WTC11 (cell line): ENCODE data around the gene CPT1C. TPM values are rescaled to one million over a fixed set of nuclear protein-coding genes. Genes with fewer than 3 reads are reported as not detected.
A peak's percentile ranks its signal among the peaks of the same experiment; 100 is the strongest.

ENCODE experiments used
- ATAC-seq: fragments of 200-7000 bp; cut with Tn5 transposase; 2 replicates; pipeline ENCODE4 v1.10.0; 2021; ENCODE audit warnings: mild to moderate bottlenecking, moderate library complexity
- CTCF ChIA-PET: fragments of 300-600 bp; sonication (Branson Sonifier 250); formaldehyde crosslinking; loops from one replicate; lab custom pipeline; 2021; ENCODE audit warnings: antibody characterized with exemption; lab: Charles Lee
- POLR2A ChIA-PET: fragments of 350-600 bp; sonication (Branson Sonifier 250); formaldehyde crosslinking; loops from one replicate; lab custom pipeline; 2021; ENCODE audit warnings: antibody characterized with exemption; lab: Charles Lee
- DNase-seq: peaks from one replicate; pipeline ENCODE4 v3.0.0; 2021; ENCODE audit warnings: low spot score
- H3K27ac Mint-ChIP-seq: 2 replicates; pipeline ENCODE4 v1.8.0; 2021; ENCODE audit warnings: mixed read lengths
- H3K27me3 Mint-ChIP-seq: 2 replicates; pipeline ENCODE4 v1.8.0; 2021; ENCODE audit warnings: low read depth, mild to moderate bottlenecking, moderate library complexity, mixed read lengths
- H3K36me3 Mint-ChIP-seq: 2 replicates; pipeline ENCODE4 v1.8.0; 2021; ENCODE audit warnings: mixed read lengths
- H3K4me1 Mint-ChIP-seq: 2 replicates; pipeline ENCODE4 v1.8.0; 2022; ENCODE audit warnings: mixed read lengths
- H3K4me3 Mint-ChIP-seq: 2 replicates; pipeline ENCODE4 v1.8.0; 2021; ENCODE audit warnings: mild to moderate bottlenecking, moderate library complexity, mixed read lengths
- H3K9me3 Mint-ChIP-seq: 2 replicates; pipeline ENCODE4 v1.8.0; 2021; ENCODE audit warnings: mixed read lengths
- CBFB ChIP-seq: sonication (generic); formaldehyde crosslinking; IDR thresholded peaks from 2 replicates; pipeline ENCODE4 v1.8.1; 2022; ENCODE audit warnings: mild to moderate bottlenecking, low read depth, missing genetic modification reagents
- EMX1 ChIP-seq: fragments of 250-450 bp; sonication (Bioruptor Pico); IDR thresholded peaks from 2 replicates; pipeline ENCODE4 v1.8.0; 2021; ENCODE audit warnings: mild to moderate bottlenecking
- ETV6 ChIP-seq: sonication (generic); formaldehyde crosslinking; IDR thresholded peaks from 2 replicates; pipeline ENCODE4 v1.8.1; 2022; ENCODE audit warnings: mild to moderate bottlenecking, missing genetic modification reagents
- FOXK1 ChIP-seq: sonication (generic); formaldehyde crosslinking; IDR thresholded peaks from 2 replicates; pipeline ENCODE4 v1.8.0; 2022; ENCODE audit warnings: mild to moderate bottlenecking, moderate library complexity, missing genetic modification reagents
- GTF2I ChIP-seq: fragments of 250-450 bp; sonication (Bioruptor Pico); conservative IDR thresholded peaks from 2 replicates; pipeline ENCODE4 v1.4.0; 2021; ENCODE audit warnings: mild to moderate bottlenecking
- JUN ChIP-seq: sonication (generic); formaldehyde crosslinking; IDR thresholded peaks from 2 replicates; pipeline ENCODE4 v1.8.0; 2023; ENCODE audit warnings: mild to moderate bottlenecking, missing genetic modification reagents
- PRRX2 ChIP-seq: fragments of 250-450 bp; sonication (Bioruptor Pico); IDR thresholded peaks from 2 replicates; pipeline ENCODE4 v1.8.0; 2021; ENCODE audit warnings: mild to moderate bottlenecking
- RORB ChIP-seq: fragments of 250-450 bp; sonication (Bioruptor Pico); IDR thresholded peaks from 2 replicates; pipeline ENCODE4 v1.9.0; 2021; ENCODE audit warnings: mild to moderate bottlenecking
- SMAD4 ChIP-seq: sonication (generic); formaldehyde crosslinking; IDR thresholded peaks from 2 replicates; pipeline ENCODE4 v1.8.0; 2022; ENCODE audit warnings: mild to moderate bottlenecking, missing genetic modification reagents
- SP1 ChIP-seq: sonication (generic); formaldehyde crosslinking; conservative IDR thresholded peaks from 2 replicates; pipeline ENCODE4 v1.8.1; 2022; ENCODE audit warnings: missing genetic modification reagents
- TEAD1 ChIP-seq: sonication (generic); formaldehyde crosslinking; IDR thresholded peaks from 2 replicates; pipeline ENCODE4 v1.8.0; 2022; ENCODE audit warnings: mild to moderate bottlenecking, missing genetic modification reagents
- TP53 ChIP-seq: sonication (generic); formaldehyde crosslinking; IDR thresholded peaks from 2 replicates; pipeline ENCODE4 v1.8.1; 2023; ENCODE audit warnings: mild to moderate bottlenecking, missing genetic modification reagents
- ZNF121 ChIP-seq: sonication (generic); formaldehyde crosslinking; IDR thresholded peaks from 2 replicates; pipeline ENCODE4 v1.8.0; 2023; ENCODE audit warnings: missing genetic modification reagents
- ZNF138 ChIP-seq: sonication (generic); formaldehyde crosslinking; conservative IDR thresholded peaks from 2 replicates; pipeline ENCODE4 v1.8.1; 2022; ENCODE audit warnings: mild to moderate bottlenecking, moderate library complexity, missing genetic modification reagents
- ZNF416 ChIP-seq: fragments of 250-450 bp; sonication (Bioruptor Pico); IDR thresholded peaks from 2 replicates; pipeline ENCODE4 v1.9.0; 2021; ENCODE audit warnings: mild to moderate bottlenecking, inconsistent platforms
- total RNA-seq: library from RNA; stranded (reverse); gene quantifications from 3 replicates; pipeline ENCODE4 v1.2.3, GENCODE V29; 2021
- TF ChIP-seq, protein P1 (sequence below): sonication (generic); formaldehyde crosslinking; IDR thresholded peaks from 2 replicates; pipeline ENCODE4 v1.8.0; 2023; ENCODE audit warnings: missing genetic modification reagents
- TF ChIP-seq, protein P2 (sequence below): sonication (generic); formaldehyde crosslinking; IDR thresholded peaks from 2 replicates; pipeline ENCODE4 v1.8.0; 2022; ENCODE audit warnings: mild to moderate bottlenecking, missing genetic modification reagents
- TF ChIP-seq, protein P3 (sequence below): fragments of 250-450 bp; sonication (Bioruptor Pico); IDR thresholded peaks from 2 replicates; pipeline ENCODE4 v1.9.0; 2021; ENCODE audit warnings: moderate library complexity, mild to moderate bottlenecking, inconsistent platforms, borderline replicate concordance
- TF ChIP-seq, protein P4 (sequence below): sonication (generic); formaldehyde crosslinking; IDR thresholded peaks from 2 replicates; pipeline ENCODE4 v1.8.0; 2023; ENCODE audit warnings: mild to moderate bottlenecking, missing genetic modification reagents
- TF ChIP-seq, protein P5 (sequence below): sonication (generic); formaldehyde crosslinking; IDR thresholded peaks from 2 replicates; pipeline ENCODE4 v1.8.0; 2022; ENCODE audit warnings: mild to moderate bottlenecking, missing genetic modification reagents
- TF ChIP-seq, protein P6 (sequence below): sonication (generic); formaldehyde crosslinking; conservative IDR thresholded peaks from 2 replicates; pipeline ENCODE4 v1.8.1; 2023; ENCODE audit warnings: mild to moderate bottlenecking, low read depth, missing genetic modification reagents, moderate library complexity
- TF ChIP-seq, protein P7 (sequence below): sonication (generic); formaldehyde crosslinking; IDR thresholded peaks from 2 replicates; pipeline ENCODE4 v1.8.1; 2023; ENCODE audit warnings: mild to moderate bottlenecking, missing genetic modification reagents, moderate library complexity
- TF ChIP-seq, protein P8 (sequence below): fragments of 250-450 bp; sonication (Bioruptor Pico); IDR thresholded peaks from 2 replicates; pipeline ENCODE4 v1.9.0; 2021; ENCODE audit warnings: mild to moderate bottlenecking, borderline replicate concordance

The CPT1C gene
- total RNA-seq, 1 experiment from 2014 or later = 74.6 TPM

DNA sequence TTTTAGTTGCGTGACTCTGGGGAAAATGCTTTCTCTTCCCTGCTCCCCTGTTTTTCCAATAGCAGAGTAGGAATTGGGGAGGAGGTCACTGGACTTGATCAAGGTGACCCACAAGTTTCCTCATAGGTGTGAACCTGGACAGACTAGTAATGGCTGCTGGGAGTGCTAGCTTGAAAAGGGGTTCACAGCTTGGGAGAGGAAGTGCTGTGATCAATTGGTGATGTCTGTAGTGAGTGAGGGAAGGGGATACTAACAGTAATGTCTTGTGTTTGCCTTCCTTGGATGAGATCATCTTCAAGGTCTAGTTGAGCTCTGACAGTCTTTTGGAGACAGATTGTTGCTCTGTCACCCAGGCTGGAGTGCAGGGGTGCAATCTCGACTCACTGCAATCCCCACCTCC is 23.4 kb upstream of the CPT1C start (continued):
- TF ChIP-seq TP53 (CRISPR knock-in tag) (no peak), ZNF138 (no peak), SMAD4 (no peak), GTF2I (CRISPR knock-in tag) (no peak)
- TF ChIP-seq, protein P1, sequence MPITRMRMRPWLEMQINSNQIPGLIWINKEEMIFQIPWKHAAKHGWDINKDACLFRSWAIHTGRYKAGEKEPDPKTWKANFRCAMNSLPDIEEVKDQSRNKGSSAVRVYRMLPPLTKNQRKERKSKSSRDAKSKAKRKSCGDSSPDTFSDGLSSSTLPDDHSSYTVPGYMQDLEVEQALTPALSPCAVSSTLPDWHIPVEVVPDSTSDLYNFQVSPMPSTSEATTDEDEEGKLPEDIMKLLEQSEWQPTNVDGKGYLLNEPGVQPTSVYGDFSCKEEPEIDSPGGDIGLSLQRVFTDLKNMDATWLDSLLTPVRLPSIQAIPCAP = no peak
- TF ChIP-seq, protein P2, sequence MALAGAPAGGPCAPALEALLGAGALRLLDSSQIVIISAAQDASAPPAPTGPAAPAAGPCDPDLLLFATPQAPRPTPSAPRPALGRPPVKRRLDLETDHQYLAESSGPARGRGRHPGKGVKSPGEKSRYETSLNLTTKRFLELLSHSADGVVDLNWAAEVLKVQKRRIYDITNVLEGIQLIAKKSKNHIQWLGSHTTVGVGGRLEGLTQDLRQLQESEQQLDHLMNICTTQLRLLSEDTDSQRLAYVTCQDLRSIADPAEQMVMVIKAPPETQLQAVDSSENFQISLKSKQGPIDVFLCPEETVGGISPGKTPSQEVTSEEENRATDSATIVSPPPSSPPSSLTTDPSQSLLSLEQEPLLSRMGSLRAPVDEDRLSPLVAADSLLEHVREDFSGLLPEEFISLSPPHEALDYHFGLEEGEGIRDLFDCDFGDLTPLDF (CRISPR knock-in tag) = no peak

DNA sequence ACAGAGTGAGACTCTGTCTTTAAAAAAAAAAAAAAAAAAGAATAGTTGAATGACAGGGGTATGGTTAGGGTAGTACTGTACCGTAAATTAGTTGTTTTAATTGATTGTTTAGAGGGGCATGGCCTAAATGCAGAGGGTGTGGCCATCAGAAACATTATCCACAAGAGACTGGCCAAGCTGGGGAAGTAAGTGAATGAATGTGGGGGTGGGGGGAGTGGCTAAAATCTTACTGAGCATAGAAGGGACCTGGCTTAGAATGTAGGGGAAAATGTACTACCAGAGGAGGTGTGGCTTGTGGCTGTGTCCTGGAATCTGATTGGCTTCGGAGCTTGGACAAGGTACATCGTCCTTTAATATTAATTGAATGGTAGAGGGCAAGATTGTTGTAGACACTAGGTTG is 21.4 kb upstream of the CPT1C start:
- DNase-seq = no peak
- ChIA-PET POLR2A (no interaction called here), CTCF (interaction anchor here (0.9 to 10.7 kb wide), 2 partner anchors 11 to 28 kb away, joined by 5 to 108 read pairs; partner anchors contain the start of genes RRAS and SCAF1)
- no peaks in the 10 kb centered on the region for H3K9me3 Mint-ChIP-seq
- no peak overlapping the region for H3K4me3 Mint-ChIP-seq
- H3K4me1 Mint-ChIP-seq = peaks cover 15% of the 10 kb centered on the region
- peak overlapping the region; percentile 81 for H3K27ac Mint-ChIP-seq
- no peak for ATAC-seq
- no peaks in the 10 kb centered on the region; the same call in 1 of the 2 replicates for H3K27me3 Mint-ChIP-seq
- peaks cover 27% of the 10 kb centered on the region for H3K36me3 Mint-ChIP-seq
- TF ChIP-seq TEAD1 = no peak
- TF ChIP-seq, protein P3, sequence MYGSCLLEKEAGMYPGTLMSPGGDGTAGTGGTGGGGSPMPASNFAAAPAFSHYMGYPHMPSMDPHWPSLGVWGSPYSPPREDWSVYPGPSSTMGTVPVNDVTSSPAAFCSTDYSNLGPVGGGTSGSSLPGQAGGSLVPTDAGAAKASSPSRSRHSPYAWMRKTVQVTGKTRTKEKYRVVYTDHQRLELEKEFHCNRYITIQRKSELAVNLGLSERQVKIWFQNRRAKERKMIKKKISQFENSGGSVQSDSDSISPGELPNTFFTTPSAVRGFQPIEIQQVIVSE (CRISPR knock-in tag) = no peak
- TF ChIP-seq, protein P4, sequence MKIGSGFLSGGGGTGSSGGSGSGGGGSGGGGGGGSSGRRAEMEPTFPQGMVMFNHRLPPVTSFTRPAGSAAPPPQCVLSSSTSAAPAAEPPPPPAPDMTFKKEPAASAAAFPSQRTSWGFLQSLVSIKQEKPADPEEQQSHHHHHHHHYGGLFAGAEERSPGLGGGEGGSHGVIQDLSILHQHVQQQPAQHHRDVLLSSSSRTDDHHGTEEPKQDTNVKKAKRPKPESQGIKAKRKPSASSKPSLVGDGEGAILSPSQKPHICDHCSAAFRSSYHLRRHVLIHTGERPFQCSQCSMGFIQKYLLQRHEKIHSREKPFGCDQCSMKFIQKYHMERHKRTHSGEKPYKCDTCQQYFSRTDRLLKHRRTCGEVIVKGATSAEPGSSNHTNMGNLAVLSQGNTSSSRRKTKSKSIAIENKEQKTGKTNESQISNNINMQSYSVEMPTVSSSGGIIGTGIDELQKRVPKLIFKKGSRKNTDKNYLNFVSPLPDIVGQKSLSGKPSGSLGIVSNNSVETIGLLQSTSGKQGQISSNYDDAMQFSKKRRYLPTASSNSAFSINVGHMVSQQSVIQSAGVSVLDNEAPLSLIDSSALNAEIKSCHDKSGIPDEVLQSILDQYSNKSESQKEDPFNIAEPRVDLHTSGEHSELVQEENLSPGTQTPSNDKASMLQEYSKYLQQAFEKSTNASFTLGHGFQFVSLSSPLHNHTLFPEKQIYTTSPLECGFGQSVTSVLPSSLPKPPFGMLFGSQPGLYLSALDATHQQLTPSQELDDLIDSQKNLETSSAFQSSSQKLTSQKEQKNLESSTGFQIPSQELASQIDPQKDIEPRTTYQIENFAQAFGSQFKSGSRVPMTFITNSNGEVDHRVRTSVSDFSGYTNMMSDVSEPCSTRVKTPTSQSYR (CRISPR knock-in tag) = no peak
- TF ChIP-seq, protein P5, sequence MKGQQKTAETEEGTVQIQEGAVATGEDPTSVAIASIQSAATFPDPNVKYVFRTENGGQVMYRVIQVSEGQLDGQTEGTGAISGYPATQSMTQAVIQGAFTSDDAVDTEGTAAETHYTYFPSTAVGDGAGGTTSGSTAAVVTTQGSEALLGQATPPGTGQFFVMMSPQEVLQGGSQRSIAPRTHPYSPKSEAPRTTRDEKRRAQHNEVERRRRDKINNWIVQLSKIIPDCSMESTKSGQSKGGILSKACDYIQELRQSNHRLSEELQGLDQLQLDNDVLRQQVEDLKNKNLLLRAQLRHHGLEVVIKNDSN = no peak
- TF ChIP-seq JUN = no peak
- no peak for TF ChIP-seq CBFB (CRISPR knock-in tag)
- TF ChIP-seq RORB (CRISPR knock-in tag) = no peak
- no peak for TF ChIP-seq EMX1 (CRISPR knock-in tag)
- TF ChIP-seq PRRX2 = no peak
- no peak for TF ChIP-seq SP1 (CRISPR knock-in tag)
- no peak for TF ChIP-seq ETV6 (CRISPR knock-in tag)
- TF ChIP-seq, protein P6, sequence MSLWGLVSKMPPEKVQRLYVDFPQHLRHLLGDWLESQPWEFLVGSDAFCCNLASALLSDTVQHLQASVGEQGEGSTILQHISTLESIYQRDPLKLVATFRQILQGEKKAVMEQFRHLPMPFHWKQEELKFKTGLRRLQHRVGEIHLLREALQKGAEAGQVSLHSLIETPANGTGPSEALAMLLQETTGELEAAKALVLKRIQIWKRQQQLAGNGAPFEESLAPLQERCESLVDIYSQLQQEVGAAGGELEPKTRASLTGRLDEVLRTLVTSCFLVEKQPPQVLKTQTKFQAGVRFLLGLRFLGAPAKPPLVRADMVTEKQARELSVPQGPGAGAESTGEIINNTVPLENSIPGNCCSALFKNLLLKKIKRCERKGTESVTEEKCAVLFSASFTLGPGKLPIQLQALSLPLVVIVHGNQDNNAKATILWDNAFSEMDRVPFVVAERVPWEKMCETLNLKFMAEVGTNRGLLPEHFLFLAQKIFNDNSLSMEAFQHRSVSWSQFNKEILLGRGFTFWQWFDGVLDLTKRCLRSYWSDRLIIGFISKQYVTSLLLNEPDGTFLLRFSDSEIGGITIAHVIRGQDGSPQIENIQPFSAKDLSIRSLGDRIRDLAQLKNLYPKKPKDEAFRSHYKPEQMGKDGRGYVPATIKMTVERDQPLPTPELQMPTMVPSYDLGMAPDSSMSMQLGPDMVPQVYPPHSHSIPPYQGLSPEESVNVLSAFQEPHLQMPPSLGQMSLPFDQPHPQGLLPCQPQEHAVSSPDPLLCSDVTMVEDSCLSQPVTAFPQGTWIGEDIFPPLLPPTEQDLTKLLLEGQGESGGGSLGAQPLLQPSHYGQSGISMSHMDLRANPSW (CRISPR knock-in tag) = no peak
- TF ChIP-seq, protein P7, sequence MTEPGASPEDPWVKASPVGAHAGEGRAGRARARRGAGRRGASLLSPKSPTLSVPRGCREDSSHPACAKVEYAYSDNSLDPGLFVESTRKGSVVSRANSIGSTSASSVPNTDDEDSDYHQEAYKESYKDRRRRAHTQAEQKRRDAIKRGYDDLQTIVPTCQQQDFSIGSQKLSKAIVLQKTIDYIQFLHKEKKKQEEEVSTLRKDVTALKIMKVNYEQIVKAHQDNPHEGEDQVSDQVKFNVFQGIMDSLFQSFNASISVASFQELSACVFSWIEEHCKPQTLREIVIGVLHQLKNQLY (CRISPR knock-in tag) = no peak
- no peak for TF ChIP-seq ZNF416 (CRISPR knock-in tag)
- no peak for TF ChIP-seq ZNF121 (CRISPR knock-in tag)
- TF ChIP-seq FOXK1 (CRISPR knock-in tag) = no peak
- TF ChIP-seq, protein P8, sequence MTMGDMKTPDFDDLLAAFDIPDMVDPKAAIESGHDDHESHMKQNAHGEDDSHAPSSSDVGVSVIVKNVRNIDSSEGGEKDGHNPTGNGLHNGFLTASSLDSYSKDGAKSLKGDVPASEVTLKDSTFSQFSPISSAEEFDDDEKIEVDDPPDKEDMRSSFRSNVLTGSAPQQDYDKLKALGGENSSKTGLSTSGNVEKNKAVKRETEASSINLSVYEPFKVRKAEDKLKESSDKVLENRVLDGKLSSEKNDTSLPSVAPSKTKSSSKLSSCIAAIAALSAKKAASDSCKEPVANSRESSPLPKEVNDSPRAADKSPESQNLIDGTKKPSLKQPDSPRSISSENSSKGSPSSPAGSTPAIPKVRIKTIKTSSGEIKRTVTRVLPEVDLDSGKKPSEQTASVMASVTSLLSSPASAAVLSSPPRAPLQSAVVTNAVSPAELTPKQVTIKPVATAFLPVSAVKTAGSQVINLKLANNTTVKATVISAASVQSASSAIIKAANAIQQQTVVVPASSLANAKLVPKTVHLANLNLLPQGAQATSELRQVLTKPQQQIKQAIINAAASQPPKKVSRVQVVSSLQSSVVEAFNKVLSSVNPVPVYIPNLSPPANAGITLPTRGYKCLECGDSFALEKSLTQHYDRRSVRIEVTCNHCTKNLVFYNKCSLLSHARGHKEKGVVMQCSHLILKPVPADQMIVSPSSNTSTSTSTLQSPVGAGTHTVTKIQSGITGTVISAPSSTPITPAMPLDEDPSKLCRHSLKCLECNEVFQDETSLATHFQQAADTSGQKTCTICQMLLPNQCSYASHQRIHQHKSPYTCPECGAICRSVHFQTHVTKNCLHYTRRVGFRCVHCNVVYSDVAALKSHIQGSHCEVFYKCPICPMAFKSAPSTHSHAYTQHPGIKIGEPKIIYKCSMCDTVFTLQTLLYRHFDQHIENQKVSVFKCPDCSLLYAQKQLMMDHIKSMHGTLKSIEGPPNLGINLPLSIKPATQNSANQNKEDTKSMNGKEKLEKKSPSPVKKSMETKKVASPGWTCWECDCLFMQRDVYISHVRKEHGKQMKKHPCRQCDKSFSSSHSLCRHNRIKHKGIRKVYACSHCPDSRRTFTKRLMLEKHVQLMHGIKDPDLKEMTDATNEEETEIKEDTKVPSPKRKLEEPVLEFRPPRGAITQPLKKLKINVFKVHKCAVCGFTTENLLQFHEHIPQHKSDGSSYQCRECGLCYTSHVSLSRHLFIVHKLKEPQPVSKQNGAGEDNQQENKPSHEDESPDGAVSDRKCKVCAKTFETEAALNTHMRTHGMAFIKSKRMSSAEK (CRISPR knock-in tag) = no peak
- TF ChIP-seq, protein P2 (CRISPR knock-in tag) = no peak
